Neuron (in vitro differentiated cells): ENCODE measurements around the gene UTP11.

Experiments
- H2AFZ ChIP-seq: one replicate; pipeline ENCODE4 v1.6.1; 2013; ENCODE audit warnings: low read depth, mild to moderate bottlenecking, inconsistent platforms, low read length, moderate library complexity
- H3K27me3 ChIP-seq: one replicate; pipeline ENCODE4 v1.6.1; 2013; ENCODE audit warnings: low read length; ENCODE audit not compliant: insufficient read depth
- H3K36me3 ChIP-seq: one replicate; pipeline ENCODE4 v1.6.1; 2013; ENCODE audit warnings: low read length; ENCODE audit not compliant: insufficient read depth
- H3K4me1 ChIP-seq: one replicate; pipeline ENCODE4 v1.6.1; 2013; ENCODE audit warnings: low read length; ENCODE audit not compliant: insufficient read depth
- H3K4me3 ChIP-seq: 2 replicates; pipeline ENCODE4 v1.5.1; 2013; ENCODE audit warnings: mild to moderate bottlenecking, low read length, moderate library complexity
- H3K9me3 ChIP-seq: one replicate; pipeline ENCODE4 v1.6.1; 2013; ENCODE audit warnings: low read length

UTP11 gene

GRCh38 chr1:38068980-38069340 lies 56.4 kb downstream of the UTP11 start:
- peaks cover 35% of the 10 kb centered on the region for H3K4me1 ChIP-seq
- no peak overlapping the region for H2AFZ ChIP-seq
- no peaks in the 10 kb centered on the region for H3K9me3 ChIP-seq
- no peak overlapping the region for H3K4me3 ChIP-seq
- no peaks in the 10 kb centered on the region for H3K36me3 ChIP-seq
- H3K27me3 ChIP-seq = no peaks in the 10 kb centered on the region

DNA sequence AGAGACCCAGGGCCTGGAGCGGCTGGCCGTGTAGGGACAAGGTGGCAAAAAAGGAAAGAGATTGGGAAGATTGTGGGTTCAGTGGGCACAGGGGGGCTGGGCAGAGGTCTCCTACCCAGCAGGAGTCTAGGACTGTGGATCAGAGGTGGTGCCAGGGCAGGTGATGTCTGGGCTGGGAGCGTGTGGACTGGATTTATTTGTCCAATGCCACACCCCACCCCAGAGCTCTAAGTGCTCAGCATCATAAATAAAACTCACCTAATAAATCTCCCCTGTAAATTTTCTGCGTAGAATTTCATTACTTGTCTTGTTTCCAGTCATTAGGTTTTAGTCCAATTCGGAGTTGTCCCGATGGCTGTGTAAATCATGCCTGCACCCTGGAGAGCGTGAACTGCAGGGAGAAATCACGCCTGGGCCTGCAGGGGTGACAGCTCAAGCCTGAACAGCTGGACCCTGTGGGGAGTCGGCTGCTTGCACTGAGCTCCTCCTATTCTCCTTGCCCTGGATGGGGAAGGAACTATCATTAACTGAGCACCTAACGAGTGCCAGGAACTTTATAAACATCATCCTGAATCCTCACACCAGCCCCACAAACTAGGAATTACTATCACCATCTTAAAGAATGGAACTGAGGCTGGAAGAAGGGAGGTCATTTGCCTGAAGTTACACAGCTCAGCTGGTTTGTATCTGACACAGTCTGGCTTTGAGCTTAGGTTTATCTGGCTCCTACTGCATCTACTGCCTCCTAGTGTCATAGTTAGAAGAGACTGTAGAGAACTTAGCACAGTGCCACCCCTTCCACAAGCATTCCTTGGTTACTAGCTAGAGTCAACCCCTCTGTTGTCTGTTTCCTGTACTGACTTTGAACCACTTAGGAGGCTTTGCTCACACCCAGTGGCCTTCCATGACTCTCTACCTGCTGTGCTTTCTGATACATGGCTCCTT lies 59.0 kb downstream of the UTP11 start:
- Histone ChIP-seq H3K27me3 (no peaks in the 10 kb centered on the region), H3K4me3 (no peak overlapping the region), H3K9me3 (no peaks in the 10 kb centered on the region), H3K36me3 (no peaks in the 10 kb centered on the region), H2AFZ (no peak overlapping the region), H3K4me1 (peaks cover 39% of the 10 kb centered on the region)

DNA sequence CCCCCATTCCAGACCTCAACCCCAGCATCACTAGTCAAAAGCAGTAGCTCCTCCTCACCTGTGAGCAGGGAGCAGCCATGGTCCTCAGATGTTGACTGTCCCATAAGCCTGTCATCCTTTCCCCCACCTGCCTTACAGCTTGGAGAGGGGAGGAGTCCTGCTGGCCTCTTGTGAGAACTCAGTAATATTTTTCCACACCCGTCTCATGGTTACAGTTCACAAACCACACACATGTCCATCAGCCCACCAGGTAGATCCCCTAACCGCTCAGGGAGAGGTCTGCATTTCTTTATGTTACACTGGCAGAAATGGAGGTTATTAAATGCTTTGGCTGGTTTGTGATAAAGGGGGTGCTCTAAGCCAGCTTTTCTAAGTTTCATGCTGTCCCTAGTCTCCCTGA lies 60.3 kb downstream of the UTP11 start:
- peaks cover 38% of the 10 kb centered on the region for H3K4me1 ChIP-seq
- H3K9me3 ChIP-seq = no peaks in the 10 kb centered on the region
- no peak overlapping the region for H3K4me3 ChIP-seq
- no peaks in the 10 kb centered on the region for H3K27me3 ChIP-seq
- H3K36me3 ChIP-seq = no peaks in the 10 kb centered on the region
- no peak overlapping the region for H2AFZ ChIP-seq

DNA sequence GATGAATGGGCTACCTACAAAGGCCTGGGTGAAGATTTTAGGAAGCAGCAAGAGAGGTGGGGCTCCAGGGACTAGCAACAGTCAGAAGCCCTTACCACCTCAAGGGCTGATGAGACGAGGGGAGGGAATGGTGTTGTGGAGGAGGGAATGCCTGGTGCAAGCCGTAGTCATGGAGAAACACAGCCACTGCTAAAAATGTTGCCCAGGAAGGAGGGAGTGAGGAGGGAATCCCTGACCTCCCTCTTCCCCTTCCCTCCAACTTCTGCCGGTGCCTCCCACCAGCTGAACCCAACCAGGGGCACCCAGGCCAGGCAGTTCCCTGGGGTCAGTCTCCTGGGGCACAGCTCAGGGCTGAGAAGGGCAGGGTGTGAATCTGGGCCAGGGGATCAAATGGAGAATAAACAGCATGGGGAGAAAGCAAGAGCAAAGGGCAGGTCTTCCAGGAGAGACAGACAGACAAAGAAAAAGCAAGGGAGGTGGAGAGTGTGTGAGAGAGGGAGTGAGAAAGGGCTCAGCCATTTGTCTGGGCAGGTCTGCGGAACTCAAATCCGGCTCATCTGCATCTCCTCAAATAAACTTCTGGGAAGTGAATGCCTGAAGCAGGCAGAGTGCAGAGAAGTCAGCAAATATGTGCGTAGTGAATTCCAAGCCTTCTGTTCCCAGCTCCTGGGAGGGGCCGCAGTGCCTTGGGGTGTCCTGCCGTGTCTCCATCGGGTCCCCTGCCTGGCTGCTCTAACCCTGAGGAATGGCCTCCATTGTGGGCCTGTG lies 61.2 kb downstream of the UTP11 start:
- H3K9me3 ChIP-seq = no peaks in the 10 kb centered on the region
- peaks cover 30% of the 10 kb centered on the region for H3K4me1 ChIP-seq
- no peaks in the 10 kb centered on the region for H3K36me3 ChIP-seq
- no peaks in the 10 kb centered on the region for H3K27me3 ChIP-seq
- H2AFZ ChIP-seq = no peak overlapping the region
- H3K4me3 ChIP-seq = no peak overlapping the region

- Histone ChIP-seq H3K36me3 (no peaks in the 10 kb centered on the region), H2AFZ (no peak overlapping the region), H3K4me1 (peaks cover 30% of the 10 kb centered on the region), H3K4me3 (no peak overlapping the region), H3K9me3 (no peaks in the 10 kb centered on the region), H3K27me3 (no peaks in the 10 kb centered on the region)
Measured at GRCh38 chr1:38074302-38074677, 61.8 kb downstream of the UTP11 start.
